Stimulated activated naive CD8-positive, alpha-beta T cell treated with anti-CD3 and anti-CD28 coated beads, Interleukin-15, amount 100 ng/mL, for 72 hours (primary cell): ENCODE results near the gene MICAL3.
"Not testable (repeated sequence)": the region's sequence is repeated elsewhere in the genome, so short reads cannot be mapped to it uniquely, and the experiment has no call there.

ENCODE experiments used
- ATAC-seq: fragments of 150-1000 bp; cut with Tn5 transposase; 2 replicates; pipeline ENCODE4 v1.10.0; 2021; ENCODE audit warnings: mild to moderate bottlenecking, moderate library complexity
- DNase-seq, 2 donors: peaks; one replicate each; pipeline ENCODE4 v3.0.0; 2021 to 2022
- H3K27ac Mint-ChIP-seq, 2 donors: one replicate each; pipeline ENCODE4 v1.8.0; 2022; ENCODE audit warnings: mild to moderate bottlenecking in 2 of 2, mixed read lengths in 2 of 2, moderate library complexity in 2 of 2
- H3K27me3 Mint-ChIP-seq: one replicate; pipeline ENCODE4 v1.8.0; 2022; ENCODE audit warnings: mixed read lengths
- H3K4me1 Mint-ChIP-seq: one replicate; pipeline ENCODE4 v1.8.0; 2022; ENCODE audit warnings: mild to moderate bottlenecking, mixed read lengths
- H3K4me3 Mint-ChIP-seq, 2 donors: one replicate each; pipeline ENCODE4 v1.8.0; 2022; ENCODE audit warnings: mild to moderate bottlenecking in 2 of 2, mixed read lengths in 2 of 2, moderate library complexity in 1 of 2
- H3K9me3 Mint-ChIP-seq, 2 donors: one replicate each; pipeline ENCODE4 v1.8.0; 2022; ENCODE audit warnings: mixed read lengths in 2 of 2

MICAL3 gene

DNA sequence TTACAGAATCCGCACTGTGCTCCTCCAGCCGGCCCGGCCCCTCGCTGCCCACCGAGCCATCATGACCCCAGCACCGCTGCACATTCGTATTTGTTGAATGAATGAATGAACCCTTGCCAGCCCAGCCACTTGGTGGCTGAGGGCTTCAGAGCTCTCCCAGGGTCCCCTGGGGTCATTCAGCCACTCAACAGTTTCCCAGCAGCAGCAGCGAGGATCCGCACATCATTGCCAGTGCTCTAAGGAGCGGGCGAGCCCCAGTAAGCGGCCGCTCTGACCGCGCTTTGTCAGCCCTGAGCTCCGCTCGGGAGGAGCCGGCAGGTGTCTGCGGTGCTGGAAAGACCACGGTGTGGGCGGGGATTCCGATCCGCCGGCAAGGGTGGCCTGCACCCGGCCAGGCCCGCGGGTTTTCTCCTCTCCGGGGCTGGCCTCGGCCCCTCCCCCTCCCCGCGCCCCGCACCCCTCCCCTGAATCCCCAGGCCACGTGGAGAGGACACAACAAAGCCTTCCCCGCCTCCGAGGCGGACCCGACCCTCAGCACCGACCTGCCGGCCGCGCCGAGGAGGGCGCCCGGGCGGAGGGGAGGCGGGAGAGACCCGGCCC lies 250.7 kb downstream of the MICAL3 start:
- Mint-ChIP-seq H3K4me3 (peak overlapping the region; percentile 82 to 90), H3K4me1 (peaks cover 91% of the 10 kb centered on the region), H3K27me3 (no peaks in the 10 kb centered on the region), H3K9me3 (no peaks in the 10 kb centered on the region), H3K27ac (no peak overlapping the region)
- DNase-seq = peak; percentile 68 to 76
- ATAC-seq = peak; percentile 72

DNA sequence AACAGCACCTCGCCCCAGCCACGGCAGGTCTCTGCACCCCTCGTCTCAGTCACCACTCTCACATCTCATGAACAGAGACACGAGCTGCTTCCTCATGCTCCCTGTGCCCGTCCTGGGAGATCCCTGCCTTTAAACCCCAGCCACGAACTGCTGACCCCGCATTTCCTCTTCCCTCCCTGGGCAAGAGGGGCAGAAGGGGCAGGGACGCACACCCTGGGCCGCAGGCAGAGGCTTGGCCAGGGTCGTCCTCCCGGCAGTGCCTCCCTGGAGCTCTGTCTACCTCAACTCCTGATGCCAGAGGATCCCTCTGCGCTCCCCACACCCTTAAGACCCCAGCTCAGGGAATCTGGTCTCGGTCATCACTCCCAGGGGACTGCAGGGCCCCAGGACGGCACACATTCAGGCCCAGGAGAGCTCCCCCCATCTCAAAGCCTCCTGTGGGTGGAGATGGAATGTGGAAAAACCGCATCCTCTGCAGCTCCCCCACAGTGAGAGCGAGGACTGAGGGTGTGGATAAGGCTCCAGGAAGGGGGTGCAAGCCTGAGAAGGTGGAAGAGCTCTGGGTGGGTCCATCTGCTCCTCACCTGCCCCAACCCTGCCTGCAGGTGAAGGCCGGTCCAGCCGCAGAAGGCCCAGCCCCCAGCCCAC lies 251.3 kb downstream of the MICAL3 start:
- Mint-ChIP-seq H3K4me1 (peaks cover 91% of the 10 kb centered on the region), H3K9me3 (no peaks in the 10 kb centered on the region), H3K27me3 (no peaks in the 10 kb centered on the region), H3K27ac (peak overlapping the region in 1 of 2 donors; percentile 77), H3K4me3 (peak overlapping the region; percentile 82 to 90)
- ATAC-seq = no peak
- no peak for DNase-seq

DNA sequence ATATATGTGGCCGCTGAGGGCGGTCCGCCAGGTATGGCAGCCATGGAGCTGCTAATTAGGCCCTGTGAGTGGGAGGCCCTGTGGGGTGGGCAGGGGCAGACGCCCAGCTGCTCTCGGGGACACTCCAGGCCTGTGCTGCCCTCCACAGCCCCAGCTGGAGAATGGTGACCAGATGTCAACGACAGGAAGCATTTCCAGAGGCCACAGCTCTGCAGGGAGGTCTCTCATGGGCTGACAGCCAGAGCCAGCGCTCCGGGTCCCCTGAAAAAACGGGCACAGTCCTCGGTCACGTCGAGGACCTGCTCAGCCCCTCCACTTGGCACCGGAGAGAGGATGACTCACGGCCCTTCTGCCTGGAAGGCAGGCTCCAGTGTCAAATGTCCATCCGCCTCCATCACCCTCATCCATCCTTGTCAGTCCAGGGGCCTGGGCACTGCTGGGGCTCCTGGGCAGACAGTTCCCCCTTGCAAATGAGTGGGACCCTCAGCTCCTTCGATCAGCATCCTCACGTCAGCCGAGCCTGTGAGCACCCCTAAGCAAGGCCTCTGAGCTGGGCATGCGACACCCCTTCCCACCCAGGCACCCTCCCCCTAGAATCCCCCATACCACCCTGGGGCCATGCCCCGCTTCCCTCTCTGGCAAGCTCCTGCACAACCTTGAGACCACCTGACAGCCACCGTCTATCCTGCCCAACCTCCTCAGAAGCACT lies 252.0 kb downstream of the MICAL3 start:
- DNase-seq (no peak), ATAC-seq (no peak)
- H3K27me3 Mint-ChIP-seq = no peaks in the 10 kb centered on the region
- H3K27ac Mint-ChIP-seq = peak overlapping the region in 1 of 2 donors; percentile 77
- no peaks in the 10 kb centered on the region for H3K9me3 Mint-ChIP-seq
- peak overlapping the region; percentile 82 to 90 for H3K4me3 Mint-ChIP-seq
- peaks cover 91% of the 10 kb centered on the region for H3K4me1 Mint-ChIP-seq

DNA sequence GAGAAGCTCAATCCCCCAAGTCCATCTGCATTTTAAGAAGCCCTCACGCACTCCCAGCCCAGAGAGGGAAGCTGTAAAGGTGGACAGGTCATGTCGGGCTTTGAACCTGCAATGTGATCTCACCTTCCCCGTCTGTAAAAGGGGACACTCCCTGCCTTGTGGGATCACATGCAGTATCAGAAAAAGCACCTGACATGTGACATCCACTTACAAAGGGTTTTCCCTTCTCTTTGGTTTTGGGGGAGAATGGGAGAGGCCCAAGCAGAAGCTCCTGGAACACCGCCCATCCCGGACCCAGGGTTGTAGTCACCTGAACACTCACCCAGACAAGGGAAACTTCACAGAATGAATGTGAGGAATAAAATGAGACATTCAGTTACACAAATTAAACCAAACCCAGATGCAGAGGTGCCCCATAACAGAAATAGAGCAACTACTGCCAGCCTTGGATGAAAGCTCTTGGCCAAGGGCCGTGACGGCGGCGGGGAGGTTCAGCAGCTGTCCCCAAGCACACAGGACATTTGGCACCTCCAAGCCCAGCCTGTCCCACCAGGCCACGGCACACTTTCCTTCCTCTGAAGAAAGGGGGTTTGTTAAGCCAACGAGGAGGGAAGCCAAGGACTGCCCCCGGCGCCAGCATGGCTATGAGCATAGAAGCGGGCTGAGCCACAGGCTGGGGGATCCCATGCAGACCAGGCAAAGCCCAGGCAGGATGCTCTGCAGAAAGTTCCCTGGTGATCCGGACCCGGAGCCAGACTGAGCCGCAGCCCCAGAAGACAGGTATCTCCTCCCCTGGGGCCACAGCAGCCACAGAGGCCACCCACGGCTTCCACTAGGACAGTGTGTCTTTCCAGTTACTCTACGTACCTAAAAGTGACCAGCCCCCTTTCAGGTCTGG lies 253.9 kb downstream of the MICAL3 start:
- no peak overlapping the region for H3K4me3 Mint-ChIP-seq
- no peaks in the 10 kb centered on the region for H3K9me3 Mint-ChIP-seq
- H3K4me1 Mint-ChIP-seq = peaks cover 75% of the 10 kb centered on the region
- ATAC-seq (no peak), DNase-seq (no peak)
- H3K27ac Mint-ChIP-seq = no peak overlapping the region
- H3K27me3 Mint-ChIP-seq = no peaks in the 10 kb centered on the region

DNA sequence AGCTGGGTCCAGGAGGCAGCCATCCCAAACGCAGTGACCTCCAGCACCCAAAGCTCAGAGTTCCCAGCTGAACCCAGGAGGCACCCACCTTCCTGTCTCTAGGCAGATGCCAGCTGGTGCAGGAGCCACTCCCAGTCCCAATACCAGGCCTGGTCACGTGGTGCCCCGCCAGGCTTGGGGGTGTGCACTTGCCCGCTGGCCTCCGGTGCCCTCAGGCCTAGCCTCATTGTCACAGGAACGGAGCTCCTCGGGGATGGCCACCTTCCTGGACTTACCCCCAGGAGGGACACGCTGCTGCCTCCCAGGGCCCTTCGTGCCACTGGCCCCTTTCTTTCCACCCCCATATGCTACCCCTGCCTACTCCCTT lies 254.7 kb downstream of the MICAL3 start:
- H3K4me1 Mint-ChIP-seq = peaks cover 72% of the 10 kb centered on the region
- H3K4me3 Mint-ChIP-seq = no peak overlapping the region
- no peaks in the 10 kb centered on the region for H3K27me3 Mint-ChIP-seq
- ATAC-seq (no peak), DNase-seq (no peak)
- no peak overlapping the region for H3K27ac Mint-ChIP-seq
- H3K9me3 Mint-ChIP-seq = no peaks in the 10 kb centered on the region

DNA sequence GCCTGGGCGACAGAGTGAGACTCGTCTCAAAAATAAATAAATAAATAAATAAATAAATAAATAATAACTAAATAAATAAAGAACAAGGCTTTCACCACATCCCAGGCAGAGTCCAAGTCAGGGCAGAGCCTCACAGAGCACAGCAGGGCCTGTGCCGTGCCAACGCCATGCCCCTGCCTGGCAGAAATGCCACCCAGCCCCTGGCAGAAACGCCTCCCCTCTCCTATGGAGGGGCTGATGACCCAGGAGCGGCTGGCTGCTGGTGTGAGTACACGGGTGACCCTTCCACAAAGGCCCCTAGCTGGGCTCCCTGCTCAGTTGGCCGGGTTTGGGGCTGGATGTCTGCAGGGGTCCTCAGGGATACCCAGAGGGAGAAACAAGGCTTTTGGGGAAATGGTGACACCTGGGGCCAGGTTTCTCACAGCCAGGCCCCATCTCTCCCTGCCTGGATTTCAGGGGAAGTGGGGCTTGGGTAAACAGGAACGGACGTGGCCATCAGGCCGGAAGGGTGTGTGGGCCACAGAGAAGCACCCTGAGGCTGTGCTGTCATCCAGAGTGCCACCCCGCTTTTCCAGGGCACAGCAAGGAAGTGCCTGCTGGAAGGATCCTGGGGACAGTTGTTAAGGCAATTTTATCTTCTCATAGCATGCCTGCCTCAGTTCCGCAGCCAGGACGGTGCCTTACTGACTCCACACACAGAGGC lies 255.2 kb downstream of the MICAL3 start:
- Mint-ChIP-seq H3K4me1 (peaks cover 76% of the 10 kb centered on the region), H3K27me3 (no peaks in the 10 kb centered on the region), H3K4me3 (no peak overlapping the region), H3K9me3 (no peaks in the 10 kb centered on the region), H3K27ac (no peak overlapping the region)
- ATAC-seq (no peak), DNase-seq (no peak)

DNA sequence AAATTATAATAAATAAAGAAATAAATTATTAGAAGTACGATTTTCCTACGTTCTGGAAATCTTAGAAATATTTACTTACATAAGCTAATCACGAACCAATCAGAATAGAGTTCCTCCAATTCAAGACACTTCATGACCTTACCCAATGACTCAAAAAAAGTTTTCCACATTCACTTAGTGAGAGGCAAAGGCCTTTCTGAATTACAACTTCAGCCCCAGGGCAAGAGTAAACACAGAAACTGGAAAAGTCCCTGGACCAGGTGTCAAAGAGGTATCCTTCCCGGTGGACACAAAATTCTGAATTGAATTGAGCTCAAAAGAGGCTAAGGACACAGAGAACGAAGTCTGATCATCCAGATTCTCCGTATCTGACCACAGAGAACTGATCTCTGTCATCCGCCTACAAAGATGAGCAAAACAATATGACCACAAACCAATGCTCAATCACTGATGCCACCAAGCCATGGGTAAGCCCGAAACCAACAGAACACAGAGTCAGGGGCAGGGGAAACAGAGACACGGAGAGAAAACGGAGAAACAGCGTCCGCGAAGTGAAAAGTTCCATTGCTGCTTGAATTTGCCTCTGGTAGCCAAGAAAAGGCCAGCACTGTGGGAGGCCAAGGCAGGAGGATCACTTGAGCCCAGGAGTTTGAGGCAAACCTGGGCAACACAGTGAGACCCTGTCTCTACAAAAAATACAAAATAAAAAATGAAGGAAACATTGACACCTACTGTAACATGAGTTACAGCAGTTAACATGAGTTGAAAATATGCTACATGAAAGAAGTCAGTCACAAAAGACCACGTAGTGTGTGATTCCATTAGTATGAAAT lies 256.9 kb downstream of the MICAL3 start:
- no peaks in the 10 kb centered on the region for H3K27me3 Mint-ChIP-seq
- ATAC-seq = peak; percentile 98
- peak overlapping the region; percentile 89 for H3K27ac Mint-ChIP-seq
- peak; percentile 66 to 83 for DNase-seq
- peak overlapping the region; percentile 72 to 78 for H3K4me3 Mint-ChIP-seq
- peaks cover 66% of the 10 kb centered on the region for H3K4me1 Mint-ChIP-seq
- no peaks in the 10 kb centered on the region for H3K9me3 Mint-ChIP-seq

DNA sequence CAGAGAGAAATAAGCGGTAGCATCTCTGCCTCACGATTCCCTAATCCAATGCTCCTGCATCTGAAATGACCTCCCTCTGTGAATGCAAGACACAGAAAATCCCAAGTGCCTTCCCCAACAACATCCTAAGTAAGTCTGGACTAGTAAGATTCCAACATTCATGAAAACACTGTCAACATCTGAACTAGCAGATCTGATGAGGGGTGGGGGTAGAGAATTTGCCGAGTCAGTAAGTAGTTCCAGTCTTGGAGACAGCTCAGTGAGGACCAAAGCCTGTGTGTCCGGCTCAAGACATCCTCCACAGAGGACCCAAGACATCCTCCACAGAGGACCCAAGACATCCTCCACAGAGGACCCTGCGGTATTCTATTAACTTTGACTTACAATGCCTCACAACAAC lies 259.5 kb downstream of the MICAL3 start:
- peaks cover 51% of the 10 kb centered on the region for H3K4me1 Mint-ChIP-seq
- not testable (repeated sequence) for H3K4me3 Mint-ChIP-seq, DNase-seq, H3K9me3 Mint-ChIP-seq, H3K27me3 Mint-ChIP-seq, ATAC-seq, H3K27ac Mint-ChIP-seq

DNA sequence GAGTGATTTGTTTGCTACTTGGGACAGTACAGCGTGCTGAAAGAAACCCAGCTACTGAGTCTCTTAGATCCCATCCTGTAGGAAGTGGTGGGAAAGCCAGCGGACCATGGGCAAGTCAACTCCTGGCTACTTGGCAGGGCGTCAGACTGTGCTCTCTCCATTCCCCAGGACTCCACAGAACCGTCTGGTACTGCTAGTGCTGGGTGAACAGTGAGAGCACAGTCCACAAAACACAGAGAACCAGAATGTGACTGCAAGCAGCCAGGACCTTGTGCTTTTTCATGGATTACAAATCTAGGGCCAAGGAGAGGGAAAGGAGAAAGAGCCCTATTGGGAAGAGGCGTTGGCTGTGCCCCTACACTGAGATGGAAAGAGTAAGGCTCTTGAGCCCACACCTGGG lies 260.3 kb downstream of the MICAL3 start:
- no peak overlapping the region for H3K4me3 Mint-ChIP-seq
- DNase-seq = no peak
- no peak overlapping the region for H3K27ac Mint-ChIP-seq
- H3K4me1 Mint-ChIP-seq = peaks cover 43% of the 10 kb centered on the region
- ATAC-seq = no peak
- H3K9me3 Mint-ChIP-seq = no peaks in the 10 kb centered on the region
- no peaks in the 10 kb centered on the region for H3K27me3 Mint-ChIP-seq

DNA sequence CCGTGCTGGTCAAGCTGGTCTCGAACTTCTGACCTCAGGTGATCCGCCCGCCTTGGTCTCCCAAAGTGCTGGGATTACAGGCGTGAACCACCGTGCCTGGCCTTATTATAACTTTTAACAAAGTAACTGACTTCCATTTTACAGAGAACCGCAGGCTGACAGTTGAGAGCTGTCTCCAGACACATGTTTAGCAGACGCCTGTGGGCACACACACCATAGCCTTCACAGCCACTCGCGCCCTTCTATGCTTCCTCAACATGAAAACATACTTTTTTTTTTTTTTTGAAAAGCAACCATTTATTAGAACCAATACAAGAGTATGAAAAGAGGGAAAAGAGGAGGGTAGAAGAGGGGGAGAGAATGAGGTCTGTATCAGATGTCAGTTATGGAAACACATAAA lies 260.9 kb downstream of the MICAL3 start:
- not testable (repeated sequence) for H3K4me3 Mint-ChIP-seq, DNase-seq, ATAC-seq, H3K27ac Mint-ChIP-seq, H3K27me3 Mint-ChIP-seq, H3K9me3 Mint-ChIP-seq
- peaks cover 42% of the 10 kb centered on the region for H3K4me1 Mint-ChIP-seq

DNA sequence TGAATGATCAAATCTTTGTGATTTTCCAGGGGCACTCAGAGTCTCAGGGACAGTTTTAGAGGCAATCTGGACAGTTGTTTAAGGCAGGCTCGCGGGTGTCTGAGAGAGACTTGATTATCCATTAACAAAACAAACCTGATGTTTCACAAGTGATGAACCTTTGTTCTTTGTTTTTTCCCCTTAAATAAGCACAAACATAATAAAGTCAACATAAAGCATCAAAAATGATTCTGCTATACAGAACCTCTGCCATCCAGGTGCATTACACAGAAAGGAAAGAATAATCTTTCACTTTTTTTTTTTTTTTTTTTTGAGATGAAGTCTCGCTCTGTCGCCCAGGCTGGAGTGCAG lies 263.2 kb downstream of the MICAL3 start:
- DNase-seq (no peak), ATAC-seq (no peak)
- Mint-ChIP-seq H3K27ac (no peak overlapping the region), H3K27me3 (no peaks in the 10 kb centered on the region), H3K9me3 (no peaks in the 10 kb centered on the region), H3K4me1 (peaks cover 30% of the 10 kb centered on the region), H3K4me3 (no peak overlapping the region)

DNA sequence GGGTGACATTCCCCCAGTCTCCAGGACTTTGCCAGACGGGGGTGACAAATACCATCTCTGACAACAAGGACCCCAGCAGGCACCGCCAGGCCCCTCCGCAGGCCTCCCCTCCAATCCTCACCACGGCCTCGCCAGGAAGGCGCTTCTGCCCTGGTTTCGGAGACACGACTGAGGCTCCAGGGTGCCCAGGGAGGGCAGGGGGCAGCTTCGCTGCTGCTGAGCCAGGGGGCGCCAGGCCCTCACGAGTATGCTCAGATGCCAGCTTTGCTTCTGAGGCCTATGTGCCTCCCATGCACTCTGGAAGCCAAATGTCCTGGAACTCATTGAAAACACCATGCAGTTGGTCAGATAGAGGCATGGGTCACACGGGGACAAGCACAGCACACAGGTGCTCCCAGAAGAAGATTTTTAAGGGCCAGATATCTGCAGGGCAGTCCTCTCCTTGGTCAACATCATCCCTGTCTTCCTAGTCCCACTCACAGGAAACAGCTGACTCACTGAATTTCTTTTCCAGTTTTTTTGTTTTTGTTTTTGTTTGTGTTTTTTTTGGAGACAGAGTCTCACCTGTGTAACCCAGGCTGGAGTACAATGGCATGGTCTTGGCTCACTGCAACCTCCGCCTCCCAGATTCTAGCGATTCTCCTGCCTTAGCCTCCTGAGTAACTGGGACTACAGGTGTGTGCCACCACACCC lies 270.0 kb downstream of the MICAL3 start:
- no peak overlapping the region for H3K4me3 Mint-ChIP-seq
- peak; percentile 90 for ATAC-seq
- peak overlapping the region in 1 of 2 donors; percentile 89 for H3K27ac Mint-ChIP-seq
- H3K27me3 Mint-ChIP-seq = no peaks in the 10 kb centered on the region
- DNase-seq = peak in 1 of 2 donors; percentile 63
- H3K4me1 Mint-ChIP-seq = peaks cover 14% of the 10 kb centered on the region
- no peaks in the 10 kb centered on the region for H3K9me3 Mint-ChIP-seq

DNA sequence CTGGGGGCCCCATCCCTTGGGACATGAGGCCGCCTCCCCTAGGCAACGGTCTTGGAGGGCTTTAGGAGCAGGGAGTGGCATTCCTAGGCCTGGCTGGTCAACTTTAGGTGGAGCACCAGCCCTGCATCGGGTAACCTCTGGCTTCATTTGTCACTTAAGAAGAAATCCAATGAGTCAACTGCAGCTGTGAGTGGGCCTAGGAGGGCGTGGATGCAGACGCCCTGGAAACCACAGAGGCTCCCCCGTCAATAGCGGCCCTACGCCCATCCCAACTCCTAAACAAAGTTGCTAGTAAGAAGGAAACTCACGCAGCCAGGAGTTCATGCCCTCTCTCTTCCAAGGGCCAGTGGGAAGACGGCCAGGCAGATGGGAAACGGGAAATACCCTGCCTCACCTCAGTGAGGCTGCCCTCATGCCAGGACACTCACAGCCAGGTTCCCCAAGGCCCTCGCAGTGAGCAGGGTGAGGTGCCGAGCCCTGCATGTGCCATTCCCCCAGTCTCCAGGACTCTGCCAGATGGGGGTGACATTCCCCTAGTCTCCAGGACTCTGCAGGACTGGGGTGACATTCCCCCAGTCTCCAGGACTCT lies 270.9 kb downstream of the MICAL3 start:
- no peaks in the 10 kb centered on the region for H3K9me3 Mint-ChIP-seq
- H3K27me3 Mint-ChIP-seq = no peaks in the 10 kb centered on the region
- H3K4me1 Mint-ChIP-seq = peaks cover 11% of the 10 kb centered on the region
- no peak for ATAC-seq
- no peak overlapping the region for H3K4me3 Mint-ChIP-seq
- H3K27ac Mint-ChIP-seq = no peak overlapping the region
- no peak for DNase-seq

DNA sequence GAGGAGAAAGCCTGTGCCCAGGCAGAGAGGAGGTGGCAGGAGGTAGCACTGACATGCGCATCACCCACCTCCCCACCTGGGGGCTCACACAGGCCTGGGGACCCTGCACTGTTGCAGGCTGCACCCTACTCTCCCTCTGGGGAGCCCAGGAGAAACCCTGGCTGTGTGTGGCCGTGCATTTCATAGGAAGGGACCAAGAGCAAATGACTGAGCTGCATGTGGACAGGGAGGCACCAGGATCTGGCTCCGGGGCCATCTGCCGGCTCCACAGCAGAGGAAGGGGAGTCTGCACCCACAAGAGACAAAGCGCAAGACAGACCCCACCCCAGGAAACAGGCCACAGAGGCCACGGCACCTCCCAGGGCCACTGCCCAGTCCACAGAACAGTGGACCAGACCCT lies 272.8 kb downstream of the MICAL3 start:
- Mint-ChIP-seq H3K4me1 (peaks cover 8% of the 10 kb centered on the region), H3K27me3 (no peaks in the 10 kb centered on the region), H3K9me3 (no peaks in the 10 kb centered on the region), H3K27ac (no peak overlapping the region), H3K4me3 (no peak overlapping the region)
- DNase-seq = no peak
- no peak for ATAC-seq
